Muscle of arm (tissue), 12 donors: Measurements from ENCODE around the gene SYK. TPM values are rescaled to one million over a fixed set of nuclear protein-coding genes. Genes with fewer than 3 reads are reported as not detected.

Source experiments
- DNase-seq: peaks from one replicate; pipeline ENCODE4 v3.0.0-alpha.2; 2013
- polyA plus RNA-seq, 12 donors: library from polyadenylated mRNA; unstranded; fragments of 120-200 nt; gene quantifications; one replicate each; pipeline ENCODE4 v1.2.1, GENCODE V29; 2013; ENCODE audit not compliant: insufficient read length in 12 of 12

Gene SYK
- polyA plus RNA-seq, 12 donors, result 2.3 to 12.5 (median 2.9) TPM; not detected in 1

DNA sequence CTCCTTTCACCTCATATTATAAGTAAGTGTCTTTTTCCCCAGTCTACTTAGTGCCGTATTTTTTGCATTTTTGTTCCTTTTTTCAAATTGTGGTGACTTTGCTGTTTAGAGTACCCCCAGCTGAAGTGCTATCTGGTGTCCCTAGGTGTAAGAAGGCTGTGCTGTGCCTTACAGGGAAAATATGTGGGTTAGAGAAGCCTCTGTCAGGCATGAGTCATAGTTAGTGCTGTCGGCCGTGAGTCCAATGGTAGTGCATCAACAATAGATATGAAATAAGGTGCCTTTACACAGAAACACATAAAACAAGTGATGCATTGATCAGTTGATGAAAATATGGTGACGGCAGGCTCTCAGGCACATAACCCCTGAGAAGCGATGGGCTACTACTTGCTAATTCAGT, 20.1 kb downstream of the SYK start:
- DNase-seq, result no peak

DNA sequence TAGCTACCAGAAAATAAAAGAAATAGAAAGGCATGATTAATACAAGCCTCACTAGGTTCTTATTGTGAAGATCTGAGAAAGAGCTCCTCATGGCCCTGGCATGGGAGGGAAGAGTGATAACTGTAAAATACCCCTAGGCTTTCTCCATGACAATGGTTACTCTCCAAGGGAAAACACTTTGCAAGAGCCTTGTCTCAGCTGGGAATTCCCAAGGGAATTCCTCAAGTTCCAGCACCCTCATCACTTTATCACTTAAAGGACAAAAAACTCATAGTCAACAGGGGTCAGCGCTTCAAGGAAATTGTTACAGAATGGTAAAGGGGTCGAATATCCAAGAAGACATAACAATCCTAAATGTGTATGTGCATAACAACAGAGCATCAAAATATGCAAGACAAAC, 21.2 kb downstream of the SYK start:
- DNase-seq, result no peak

DNA sequence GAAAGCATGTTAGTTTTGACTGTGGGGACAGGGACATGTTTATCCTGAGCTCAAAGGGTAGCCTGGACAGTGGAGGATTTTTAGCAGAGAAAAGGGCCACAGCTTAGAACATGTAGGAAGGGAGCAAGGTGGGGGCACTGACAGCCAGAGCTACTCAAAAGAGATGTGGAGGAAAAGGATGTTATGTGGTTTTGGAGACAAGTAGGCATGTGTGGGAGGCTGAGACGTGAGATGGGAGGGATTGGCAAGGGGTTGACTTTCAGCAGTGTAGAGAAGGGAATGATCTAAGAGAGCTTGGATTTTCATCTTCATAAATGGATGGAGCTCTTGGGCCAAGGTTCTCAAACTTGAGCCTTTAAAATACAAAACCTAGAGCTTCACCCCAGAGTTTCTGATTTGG, 24.0 kb downstream of the SYK start:
- no peak for DNase-seq

DNA sequence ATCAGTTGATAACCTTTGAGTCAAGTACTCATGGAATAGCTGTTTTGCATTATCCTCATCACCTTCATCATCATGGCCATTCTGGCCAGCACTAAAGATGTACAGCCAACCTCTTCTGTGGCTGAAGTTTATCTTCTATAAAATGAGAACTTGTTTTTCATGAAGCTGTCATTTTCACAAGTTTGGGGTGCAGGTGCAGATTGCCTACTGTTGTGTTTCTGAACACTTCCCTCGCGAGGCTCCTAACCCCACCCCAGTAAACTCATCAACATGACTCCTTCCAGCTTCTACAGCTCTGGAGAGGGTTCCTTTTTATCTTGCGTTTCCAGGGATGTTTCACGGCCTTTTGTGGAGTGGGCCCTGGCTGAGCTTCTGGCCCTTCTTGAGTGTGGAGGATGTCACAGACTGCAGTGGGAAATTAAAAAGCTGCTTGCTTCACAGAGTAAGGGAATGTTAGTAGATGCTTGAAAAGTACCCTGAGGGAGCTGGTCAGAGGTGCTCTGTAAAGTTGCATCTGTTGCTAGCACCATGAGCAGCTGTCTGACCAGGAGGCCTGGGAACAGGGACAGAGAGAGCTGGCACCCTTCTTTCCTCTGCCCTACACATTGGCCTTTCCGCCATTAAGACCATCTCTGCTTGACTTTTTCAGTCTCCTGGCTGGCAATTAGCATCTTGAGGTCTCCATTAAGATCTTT, 24.9 kb downstream of the SYK start:
- DNase-seq, result no peak

DNA sequence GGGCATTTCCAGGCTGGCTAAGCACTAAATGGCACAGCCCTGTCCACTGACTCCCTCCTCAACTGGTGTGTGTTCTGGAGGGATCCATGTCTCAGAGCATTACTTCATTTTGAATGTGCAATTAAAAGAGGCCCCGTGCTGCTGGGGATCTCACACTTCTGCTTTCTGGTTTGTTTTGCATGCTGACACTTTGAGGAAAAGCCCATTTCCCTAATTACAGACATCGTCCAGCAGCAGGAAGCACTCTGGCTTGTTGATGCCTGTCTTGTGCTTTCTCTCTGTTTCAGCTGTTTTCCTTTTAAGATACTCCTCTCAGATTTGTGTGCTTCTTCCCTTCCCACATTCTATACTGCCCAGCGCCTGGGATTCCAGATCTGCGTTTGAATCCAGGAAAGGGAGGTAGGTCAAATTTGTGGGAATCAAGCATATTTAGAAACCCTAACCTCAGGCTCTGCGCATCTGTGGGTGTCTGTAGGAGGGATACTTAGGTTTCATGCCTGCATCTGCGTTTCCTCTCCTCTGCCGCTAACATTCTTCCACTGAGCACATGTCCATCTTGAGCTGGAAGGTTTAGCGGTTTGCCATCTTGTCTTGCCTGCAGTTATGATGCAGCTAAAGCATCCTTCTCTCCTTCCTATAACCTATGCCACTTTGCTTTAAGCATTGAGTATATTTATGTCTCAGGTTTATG, 25.7 kb downstream of the SYK start:
- DNase-seq, result no peak

DNA sequence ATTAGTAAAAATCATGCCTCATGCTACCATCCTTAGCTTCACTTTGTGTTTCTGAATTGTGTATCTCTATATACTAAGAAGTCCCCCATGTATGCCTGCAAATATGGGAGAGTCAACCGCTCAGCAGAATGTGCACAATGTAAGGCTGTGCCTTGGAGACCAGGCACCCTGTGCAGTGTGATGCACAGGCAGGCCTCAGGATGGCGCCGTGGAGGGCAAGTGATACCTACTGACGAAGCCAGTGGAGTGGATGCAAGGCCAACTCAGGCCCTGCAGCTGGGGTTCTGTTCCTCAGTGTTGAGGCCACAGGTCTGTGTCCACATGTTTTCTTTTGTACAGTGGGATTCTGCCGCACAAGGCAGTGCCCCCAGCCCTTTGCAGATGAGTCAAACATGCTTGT, 28.4 kb downstream of the SYK start:
- no peak for DNase-seq

DNA sequence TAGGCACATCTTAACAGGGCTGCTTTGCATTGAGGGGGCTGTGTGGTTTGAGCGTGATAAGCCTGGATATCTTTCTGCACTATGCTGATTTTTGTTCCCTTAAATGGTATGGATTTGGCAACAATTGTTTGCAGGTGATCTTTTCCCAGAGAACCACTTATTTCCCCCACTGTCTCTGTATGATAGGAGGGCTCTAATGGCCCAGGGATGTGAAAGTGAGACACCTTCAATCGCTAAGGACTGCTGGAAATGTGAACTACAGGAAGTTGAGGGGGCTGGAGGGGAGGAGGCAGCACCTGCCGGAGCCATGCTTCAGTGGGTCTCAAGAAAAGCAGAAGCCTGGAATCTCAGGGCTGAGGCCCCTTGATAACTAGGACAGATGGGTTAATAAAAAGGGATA, 29.4 kb downstream of the SYK start:
- no peak for DNase-seq

DNA sequence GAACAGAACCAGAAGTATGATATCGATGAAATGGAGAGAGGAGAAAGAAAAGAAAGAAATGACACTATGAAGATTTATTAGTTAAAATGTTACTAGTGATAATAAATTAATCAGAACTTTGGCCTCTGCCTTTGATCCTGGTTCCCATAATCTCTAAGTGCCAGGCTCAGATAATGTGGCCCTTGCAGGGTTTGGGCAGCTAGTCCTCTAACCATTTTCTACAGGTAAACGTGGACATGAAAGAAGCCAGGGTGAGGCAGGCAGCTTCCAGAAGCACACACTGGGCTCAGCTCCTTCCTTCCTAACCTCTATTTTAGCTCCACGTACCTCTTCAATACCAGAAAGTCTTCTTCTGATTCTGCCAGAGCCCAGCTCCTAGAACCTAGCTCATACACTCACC, 30.6 kb downstream of the SYK start:
- DNase-seq, result no peak

DNA sequence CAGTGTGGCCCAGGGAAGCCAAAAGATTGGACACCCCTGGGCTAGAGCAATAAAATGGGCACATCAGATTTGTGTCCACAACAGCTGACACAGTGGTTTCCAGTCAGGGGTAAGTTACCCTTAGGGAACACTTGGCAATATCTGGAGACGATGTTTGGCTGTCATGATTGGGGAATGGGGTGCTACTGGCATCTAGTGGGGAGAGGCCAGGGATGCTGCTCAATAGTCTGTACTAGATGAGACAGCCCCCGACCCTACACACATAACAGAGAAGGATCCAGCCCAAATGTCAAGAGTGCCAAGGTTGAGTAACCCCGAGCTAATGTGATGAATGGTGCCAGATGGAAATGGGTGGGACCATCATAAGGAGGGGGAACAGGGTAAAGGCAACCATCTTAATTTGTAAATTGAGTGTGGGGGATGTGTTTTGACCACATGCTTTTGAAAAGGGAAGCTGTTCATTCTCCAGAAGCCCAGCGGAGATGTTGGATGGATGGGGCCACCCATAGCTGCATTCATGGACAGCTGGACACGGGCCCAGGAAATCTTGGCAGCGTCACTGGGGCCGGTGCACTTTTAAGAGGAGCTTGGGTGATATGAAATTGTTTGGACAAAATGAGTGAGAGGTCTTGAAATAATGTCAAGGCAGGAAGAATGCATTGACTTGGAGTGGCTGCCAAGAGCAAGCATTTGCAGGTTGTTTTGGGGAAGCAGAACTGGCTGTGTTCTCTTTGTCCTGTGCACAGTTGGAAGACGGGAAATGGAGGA, 33.4 kb downstream of the SYK start:
- DNase-seq, result peak; percentile 42

DNA sequence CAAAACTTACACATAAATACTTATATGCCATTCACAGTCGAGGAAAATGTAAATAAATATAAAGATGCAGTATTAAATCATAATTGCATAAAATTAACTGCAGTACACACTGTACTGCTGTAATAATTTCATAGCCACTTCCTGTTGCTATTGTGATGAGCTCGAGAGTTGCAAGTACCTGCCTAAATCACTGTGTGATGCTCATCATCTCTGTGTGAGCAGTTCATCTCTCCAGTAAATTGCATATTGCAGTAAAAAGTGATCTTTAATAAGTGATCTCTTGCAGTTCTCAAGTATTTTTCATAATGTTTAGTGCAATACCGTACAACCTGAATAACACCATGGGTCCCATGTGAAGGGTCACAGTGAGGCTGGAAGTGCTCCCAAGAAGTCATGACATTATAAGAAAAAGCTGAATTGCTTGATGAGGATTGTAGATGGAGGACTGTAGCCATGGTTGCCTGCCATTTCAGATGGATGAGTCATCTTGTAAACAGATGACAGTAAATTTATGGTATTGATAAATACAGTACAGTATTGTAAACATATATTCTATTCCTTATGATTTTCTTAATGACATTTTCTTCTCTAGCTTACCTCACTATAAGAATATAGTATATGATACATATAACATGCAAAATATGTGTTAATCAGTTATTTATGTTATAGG, 34.9 kb downstream of the SYK start:
- no peak for DNase-seq

DNA sequence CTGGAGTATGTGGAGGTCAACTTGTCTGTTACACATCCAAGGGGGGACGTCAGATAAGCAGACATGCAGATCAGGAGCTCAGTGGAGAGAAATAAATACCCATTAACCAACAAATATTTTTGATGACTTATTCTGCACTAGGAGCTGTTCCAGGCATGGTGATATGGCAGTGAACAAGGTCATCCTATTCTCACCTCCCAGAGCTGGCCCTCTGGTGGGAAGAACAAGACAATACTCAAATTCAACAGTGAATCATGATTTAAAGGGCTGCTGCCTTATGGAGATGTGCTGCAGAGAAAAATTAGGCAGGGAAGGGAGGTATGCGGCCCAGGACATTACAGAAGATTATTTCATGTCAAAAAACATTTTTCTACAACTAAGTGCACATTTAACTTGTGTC, 36.5 kb downstream of the SYK start:
- DNase-seq, result no peak

DNA sequence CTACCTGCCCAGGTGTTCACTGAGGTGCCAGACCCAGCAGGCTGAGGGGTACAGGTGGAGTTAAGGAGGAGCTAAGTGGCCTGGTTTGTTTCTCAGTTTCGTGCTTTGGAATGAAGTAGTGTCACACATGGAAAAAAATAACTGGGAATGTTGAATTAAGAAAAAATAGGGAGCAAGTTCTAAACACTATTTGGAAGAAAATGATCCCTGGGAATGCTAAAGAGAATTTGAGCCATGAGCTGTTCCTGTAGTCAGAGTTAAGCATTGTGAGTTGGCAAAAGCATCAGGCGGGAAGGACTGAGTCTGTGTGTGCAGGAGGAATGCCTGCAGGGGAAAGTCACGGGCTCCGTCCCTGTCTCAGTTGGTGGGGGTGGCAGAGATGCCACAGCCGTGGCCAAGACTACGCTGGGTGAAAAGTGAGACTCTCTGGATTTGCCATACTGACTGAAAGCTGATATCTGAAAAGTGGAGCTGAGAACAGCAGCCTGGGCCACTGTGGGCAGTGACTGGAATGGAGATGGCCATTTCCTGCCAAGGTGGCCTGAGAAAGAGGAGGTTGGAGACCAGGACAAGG, 37.0 kb downstream of the SYK start:
- peak; percentile 31 for DNase-seq

DNA sequence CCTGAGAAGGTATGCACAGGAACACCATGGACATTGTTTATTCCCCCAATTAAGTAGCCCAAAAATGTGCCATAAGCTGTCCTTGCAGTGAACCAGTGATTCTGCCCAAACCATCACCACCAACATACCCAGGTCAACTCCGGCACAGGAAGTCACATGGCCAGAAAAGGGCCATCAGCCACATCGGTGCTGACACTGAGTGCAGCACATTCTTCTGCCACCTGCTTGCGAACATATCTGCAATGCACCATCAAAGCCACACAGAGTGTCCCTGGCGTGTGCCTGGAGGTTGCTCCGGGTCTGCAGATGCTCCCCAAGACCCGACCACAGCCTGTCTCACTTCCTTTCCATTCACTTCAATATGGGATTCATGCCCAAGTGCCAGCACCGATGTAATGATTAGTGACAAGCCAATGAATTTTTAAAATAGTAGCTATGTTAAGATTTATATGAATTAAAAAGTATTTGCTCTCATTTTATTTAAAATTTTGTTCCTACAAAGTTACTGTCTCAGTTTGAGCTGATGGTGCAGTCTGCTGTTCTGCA, 37.6 kb downstream of the SYK start:
- DNase-seq, result no peak

DNA sequence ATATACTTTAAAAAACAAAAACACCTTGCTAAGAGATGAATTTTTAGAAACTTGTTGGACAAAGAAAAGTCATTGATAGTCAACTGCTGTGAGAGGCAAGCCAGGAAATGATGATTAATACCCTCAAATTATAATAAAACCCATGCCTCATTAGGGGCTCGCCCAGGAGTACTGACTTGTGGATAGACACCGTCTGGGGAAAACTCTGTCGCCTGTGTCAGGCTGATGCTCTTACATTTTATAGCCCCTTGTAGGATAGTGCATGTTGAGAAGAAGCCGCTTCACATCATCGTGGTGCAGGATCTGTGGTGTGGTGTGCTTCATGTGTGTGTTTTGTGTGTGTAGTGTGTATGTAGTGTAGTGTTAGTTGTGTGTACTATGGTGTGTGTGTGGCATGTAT, 39.1 kb downstream of the SYK start:
- no peak for DNase-seq

DNA sequence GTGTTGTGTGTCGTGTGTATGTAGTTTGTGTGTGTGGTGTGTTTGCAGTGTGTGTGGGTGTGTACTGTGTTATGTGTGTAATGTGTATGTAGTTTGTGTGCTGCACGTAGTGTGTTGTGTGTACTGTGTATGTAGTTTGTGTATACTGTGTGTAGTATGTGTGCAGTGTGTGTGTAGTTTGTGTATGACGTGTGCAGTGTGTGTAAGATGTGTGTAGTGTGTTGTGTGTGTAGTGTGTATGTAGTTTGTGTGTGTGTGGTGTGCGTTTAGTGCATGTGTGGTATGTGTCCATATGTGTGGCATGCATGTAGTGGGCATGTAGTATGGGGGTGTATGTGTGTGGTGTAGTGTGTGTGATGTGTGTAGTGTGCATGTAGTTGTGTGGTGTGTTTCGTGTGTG, 39.6 kb downstream of the SYK start:
- no peak for DNase-seq

DNA sequence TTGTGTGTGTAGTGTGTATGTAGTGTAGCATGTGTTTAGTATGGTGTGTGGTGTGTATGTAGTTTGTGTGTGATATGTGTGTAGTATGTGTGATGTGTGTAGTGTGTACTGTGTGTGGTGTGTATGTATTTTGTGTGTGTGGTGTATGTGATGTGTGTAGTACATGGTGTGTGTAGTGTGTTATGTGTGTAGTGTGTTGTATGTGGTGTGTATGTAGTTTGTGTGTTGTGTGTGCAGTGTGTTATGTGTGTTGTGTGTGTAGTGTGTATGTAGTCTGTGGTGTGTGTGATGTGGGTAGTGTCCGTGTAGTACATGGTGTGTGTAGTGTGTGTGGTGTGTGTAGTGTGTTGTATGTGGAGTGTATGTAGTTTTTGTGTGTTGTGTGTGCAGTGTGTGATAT, 40.0 kb downstream of the SYK start:
- DNase-seq, result no peak

DNA sequence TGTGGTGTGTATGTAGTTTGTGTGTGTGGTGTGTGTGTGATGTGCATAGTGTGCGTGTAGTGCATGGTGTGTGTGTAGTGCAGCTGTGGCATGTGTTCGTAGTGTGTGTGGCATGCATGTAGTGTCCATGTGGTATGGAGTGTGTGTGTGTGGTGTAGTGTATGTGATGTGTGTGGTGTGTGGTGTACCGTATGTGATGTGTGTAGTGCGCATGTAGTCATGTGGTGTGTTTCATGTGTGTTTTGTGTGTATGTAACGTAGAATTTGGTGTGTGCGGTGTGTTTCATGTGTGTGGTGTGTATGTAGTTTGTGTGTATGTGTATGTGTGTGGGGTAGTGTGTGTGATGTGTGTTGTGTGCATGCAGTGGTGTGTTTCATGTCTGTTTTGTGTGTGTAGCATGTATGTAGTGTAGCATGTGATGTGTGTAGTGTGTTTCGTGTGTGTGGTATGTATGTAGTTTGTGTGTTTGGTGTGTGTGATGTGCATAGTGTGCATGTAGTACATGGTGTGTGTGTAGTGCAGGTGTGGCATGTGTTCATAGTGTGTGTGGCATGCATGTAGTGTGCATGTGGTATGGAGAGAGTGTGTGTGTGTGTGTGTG, 40.7 kb downstream of the SYK start:
- no peak for DNase-seq

DNA sequence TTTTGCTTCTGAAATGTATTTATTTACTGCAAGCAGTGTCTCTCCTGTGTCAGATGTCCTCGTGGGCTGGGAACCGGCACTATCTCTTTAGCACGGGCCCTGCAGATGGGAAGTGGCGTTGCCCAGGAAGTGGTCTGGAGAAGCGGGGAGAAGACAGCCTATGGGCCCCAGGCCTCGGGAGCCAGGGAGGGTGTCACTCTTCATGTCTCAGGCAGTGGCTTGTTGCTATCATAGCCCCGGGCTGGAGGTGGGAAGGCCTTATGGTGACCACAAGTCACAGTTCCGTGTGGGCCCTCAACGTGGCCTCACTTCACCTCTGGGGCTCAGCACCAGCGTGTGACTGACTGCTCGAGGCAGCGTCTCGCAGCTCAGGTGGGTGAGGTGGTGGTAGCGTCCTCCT, 41.4 kb downstream of the SYK start:
- no peak for DNase-seq

DNA sequence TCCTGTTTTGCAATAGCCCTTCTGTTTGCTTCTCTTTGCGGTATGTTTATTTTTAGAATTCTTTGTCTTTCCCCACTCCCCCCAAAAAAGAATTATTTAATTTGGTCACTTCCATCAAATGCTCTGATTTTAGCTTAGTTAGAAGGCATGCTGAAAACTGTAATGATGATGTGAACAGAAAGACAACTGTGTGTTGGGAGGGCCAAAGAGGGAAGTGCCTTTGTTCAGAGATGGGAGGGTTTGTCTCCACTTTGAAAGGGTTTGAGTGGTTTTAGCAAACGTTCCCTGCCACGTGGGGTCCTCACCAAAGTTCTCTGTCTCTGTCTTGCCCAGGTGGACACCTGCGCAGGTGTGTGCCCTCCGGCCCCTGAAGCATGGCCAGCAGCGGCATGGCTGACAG, 41.9 kb downstream of the SYK start:
- no peak for DNase-seq

DNA sequence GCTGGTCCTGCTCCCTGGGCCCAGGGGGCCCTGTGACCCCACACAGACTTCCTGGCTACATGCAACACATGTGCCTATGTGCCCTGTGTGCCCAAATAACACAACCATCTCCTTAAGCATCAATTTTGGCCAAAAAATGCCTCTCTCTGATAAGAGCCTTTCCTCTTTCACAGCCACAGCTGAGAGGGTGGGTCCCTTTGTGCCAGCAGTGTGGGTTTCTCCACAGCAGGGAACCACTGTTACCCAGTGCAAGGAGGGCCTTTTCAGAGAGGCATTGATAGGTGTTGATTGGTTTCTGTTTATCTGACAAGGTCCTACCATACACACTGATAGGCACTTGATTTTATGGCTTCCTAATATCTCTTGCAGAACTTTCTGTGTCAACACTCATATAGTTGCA, 42.7 kb downstream of the SYK start:
- no peak for DNase-seq

DNA sequence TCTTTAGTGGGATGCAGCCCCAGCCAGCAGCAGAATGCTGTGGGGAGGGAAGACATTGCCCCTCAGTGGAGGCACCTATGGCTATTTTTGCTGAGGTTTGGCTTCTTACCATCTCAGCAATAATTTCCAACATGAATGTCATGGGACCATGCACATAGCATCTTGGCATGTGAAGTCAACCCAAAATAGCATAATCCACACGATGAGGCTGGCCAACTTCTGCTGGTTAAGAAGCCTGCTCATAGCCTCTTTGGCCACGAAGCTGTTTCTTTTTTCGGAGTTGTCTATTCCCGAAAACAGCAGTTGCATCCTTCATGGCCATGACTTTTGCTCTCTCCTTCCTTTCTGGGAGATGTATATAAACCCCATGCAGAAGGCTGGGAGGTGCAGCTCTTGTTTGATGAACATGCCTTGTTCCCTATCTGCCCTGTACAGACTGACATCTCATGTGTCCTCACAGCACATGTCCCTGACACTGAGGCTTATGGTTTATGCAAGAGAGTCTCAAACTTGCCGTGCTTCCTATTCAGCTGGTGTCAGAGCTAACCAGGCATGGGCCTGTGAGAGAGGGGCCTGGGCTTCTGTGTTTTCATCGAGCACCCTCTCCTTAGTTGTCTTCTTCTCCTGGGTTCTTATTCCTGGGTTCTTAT, 45.3 kb downstream of the SYK start:
- no peak for DNase-seq
